OCI-LY3 (cell line): Measurements from ENCODE around the gene DDAH2.
"Not testable (repeated sequence)": the region's sequence is repeated elsewhere in the genome, so short reads cannot be mapped to it uniquely, and the experiment has no call there.

Experiments used
- H2AFZ ChIP-seq: fragments of 200-600, 300-600 bp; shearing (Covaris generic); 2 replicates; pipeline ENCODE4 v1.6.0; 2014; ENCODE audit warnings: antibody characterized with exemption, low read depth, low read length
- H3K27ac ChIP-seq: fragments of 200-600, 300-600 bp; sonication (generic); 2 replicates; pipeline ENCODE4 v1.5.1; 2014; ENCODE audit warnings: mild to moderate bottlenecking, low read length, moderate library complexity, mixed read lengths
- H3K27me3 ChIP-seq: fragments of 200-600, 300-600 bp; sonication (generic); 2 replicates; pipeline ENCODE4 v1.6.1; 2014; ENCODE audit warnings: low read depth, low read length, mixed read lengths
- H3K36me3 ChIP-seq: fragments of 200-600, 300-600 bp; sonication (generic); replicated peaks from 2 replicates; pipeline ENCODE3; 2014; ENCODE audit warnings: low read depth, low read length, mixed read lengths
- H3K4me1 ChIP-seq: fragments of 300-600, 200-600 bp; sonication (generic); 2 replicates; pipeline ENCODE4 v1.6.1; 2014; ENCODE audit warnings: low read length, mixed read lengths
- H3K4me2 ChIP-seq: fragments of 200-600, 300-600 bp; sonication (generic); 2 replicates; pipeline ENCODE4 v1.6.1; 2014; ENCODE audit warnings: low read length, mixed read lengths
- H3K4me3 ChIP-seq: fragments of 300-600, 200-600 bp; sonication (generic); 2 replicates; pipeline ENCODE4 v1.5.1; 2014; ENCODE audit warnings: antibody characterized with exemption, mild to moderate bottlenecking, low read length, moderate library complexity
- H3K79me2 ChIP-seq: fragments of 300-600, 200-600 bp; shearing (Covaris generic); 2 replicates; pipeline ENCODE4 v1.6.1; 2014; ENCODE audit warnings: mild to moderate bottlenecking, low read length, mixed read lengths
- H3K9ac ChIP-seq: fragments of 300-600, 200-600 bp; shearing (Covaris generic); 2 replicates; pipeline ENCODE4 v1.6.0; 2014; ENCODE audit warnings: mild to moderate bottlenecking, low read length, moderate library complexity
- H3K9me3 ChIP-seq: fragments of 200-600, 300-600 bp; shearing (Covaris generic); 2 replicates; pipeline ENCODE4 v1.6.1; 2014; ENCODE audit warnings: low read length, mixed read lengths; ENCODE audit not compliant: insufficient read depth
- H4K20me1 ChIP-seq: fragments of 200-600, 300-600 bp; sonication (generic); 2 replicates; pipeline ENCODE4 v1.6.1; 2016; ENCODE audit warnings: low read length, mixed read lengths; ENCODE audit not compliant: insufficient read depth
- CTCF ChIP-seq: fragments of 200-600, 300-600 bp; sonication (generic); IDR thresholded peaks from 2 replicates; pipeline ENCODE4 v1.5.1; 2014; ENCODE audit warnings: antibody characterized with exemption, low read length, low read depth
- EZH2phosphoT487 ChIP-seq: fragments of 200-600 bp; shearing (Covaris generic); IDR thresholded peaks from 2 replicates; pipeline ENCODE4 v1.6.1; 2018; ENCODE audit warnings: antibody characterized with exemption, mixed run types, low read depth

The DDAH2 gene

DNA sequence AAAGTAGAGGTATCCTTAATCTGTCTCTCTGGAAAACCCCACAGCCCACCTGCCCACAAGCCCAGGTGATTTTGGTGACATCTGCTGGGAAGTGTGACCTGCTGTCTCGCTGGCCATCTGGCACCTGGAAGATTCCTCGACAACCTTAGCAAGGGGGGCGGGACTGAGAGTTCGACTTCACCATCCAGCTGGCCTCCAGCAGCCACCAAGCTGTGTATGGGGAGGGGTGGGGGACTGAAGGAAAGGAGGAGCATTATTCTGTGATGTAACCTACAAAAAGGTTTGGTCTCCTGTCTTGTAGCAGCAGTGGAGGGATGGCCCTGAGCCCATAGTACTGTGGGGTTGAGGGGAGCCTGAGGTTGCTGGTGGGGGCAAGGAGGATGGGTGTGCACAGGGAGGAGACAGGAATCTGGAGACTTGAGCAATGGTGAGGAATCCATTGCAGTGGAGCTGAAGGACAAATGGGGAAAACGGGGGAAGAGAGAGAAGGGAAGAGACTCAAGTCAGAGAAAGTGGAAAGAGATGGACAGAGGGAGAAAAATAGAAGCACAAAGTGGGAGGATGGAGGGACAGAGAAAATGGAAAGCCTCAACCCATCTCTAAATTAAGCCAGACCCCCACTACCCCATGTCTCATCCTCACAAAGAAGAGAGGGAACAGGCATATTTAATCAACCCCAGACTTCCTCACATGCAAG is 18.4 kb downstream of the DDAH2 start:
- no peaks in the 10 kb centered on the region for H3K9me3 ChIP-seq
- TF ChIP-seq CTCF (no peak), EZH2phosphoT487 (no peak)
- H3K27ac ChIP-seq, result no peak overlapping the region
- H2AFZ ChIP-seq, result no peak overlapping the region
- H3K4me3 ChIP-seq, result no peak overlapping the region
- H3K79me2 ChIP-seq, result no peaks in the 10 kb centered on the region
- no peak overlapping the region for H3K4me2 ChIP-seq
- H3K4me1 ChIP-seq, result peaks cover 6% of the 10 kb centered on the region
- no peaks in the 10 kb centered on the region for H3K27me3 ChIP-seq
- H3K9ac ChIP-seq, result no peak overlapping the region
- no peaks in the 10 kb centered on the region for H4K20me1 ChIP-seq
- no peaks in the 10 kb centered on the region for H3K36me3 ChIP-seq

DNA sequence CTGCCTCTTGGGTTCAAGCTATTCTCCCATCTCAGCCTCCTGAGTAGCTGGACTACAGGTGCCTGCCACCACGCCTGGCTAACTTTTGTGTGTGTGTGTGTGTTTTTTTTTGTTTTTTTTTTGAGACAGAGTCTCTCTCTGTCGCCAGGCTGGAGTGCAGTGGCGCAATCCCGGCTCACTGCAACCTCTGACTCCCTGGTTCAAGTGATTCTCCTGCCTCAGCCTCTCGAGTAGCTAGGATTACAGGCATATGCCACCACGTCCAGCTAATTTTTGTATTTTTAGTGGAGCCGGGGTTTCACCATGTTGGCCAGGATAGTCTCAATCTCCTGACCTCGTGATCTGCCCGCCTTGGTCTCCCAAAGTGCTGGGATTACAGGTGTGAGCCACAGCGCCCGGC is 19.9 kb downstream of the DDAH2 start:
- not testable (repeated sequence) for H3K9ac ChIP-seq, H2AFZ ChIP-seq, H3K9me3 ChIP-seq, H3K4me3 ChIP-seq, H3K79me2 ChIP-seq, H3K27me3 ChIP-seq, H3K36me3 ChIP-seq, H4K20me1 ChIP-seq, H3K27ac ChIP-seq, H3K4me1 ChIP-seq, H3K4me2 ChIP-seq

DNA sequence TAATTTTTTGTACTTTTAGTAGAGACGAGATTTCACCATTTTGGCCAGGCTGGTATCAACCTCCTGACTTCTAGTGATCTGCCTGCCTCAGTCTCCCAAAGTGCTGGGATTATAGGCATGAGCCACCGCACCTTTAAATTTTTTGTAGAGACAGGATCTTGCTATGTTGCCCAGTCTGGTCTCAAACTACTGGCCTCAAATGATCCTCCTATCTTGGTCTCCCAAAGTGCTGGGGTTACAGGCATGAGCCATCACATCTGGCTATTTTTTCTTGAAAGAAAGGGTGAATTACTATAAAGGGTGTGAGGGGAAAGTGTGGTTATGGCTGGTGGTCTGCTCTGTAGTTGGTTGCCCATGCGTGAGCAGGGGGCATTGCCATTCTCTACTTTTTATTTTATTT is 20.9 kb downstream of the DDAH2 start:
- no peak overlapping the region for H3K4me3 ChIP-seq
- H3K36me3 ChIP-seq, result no peaks in the 10 kb centered on the region
- H3K4me2 ChIP-seq, result no peak overlapping the region
- H4K20me1 ChIP-seq, result no peaks in the 10 kb centered on the region
- no peaks in the 10 kb centered on the region for H3K27me3 ChIP-seq
- no peak overlapping the region for H2AFZ ChIP-seq
- H3K9me3 ChIP-seq, result no peaks in the 10 kb centered on the region
- H3K27ac ChIP-seq, result no peak overlapping the region
- no peak overlapping the region for H3K9ac ChIP-seq
- no peak for TF ChIP-seq EZH2phosphoT487
- no peak for TF ChIP-seq CTCF
- H3K4me1 ChIP-seq, result peaks cover 9% of the 10 kb centered on the region
- H3K79me2 ChIP-seq, result no peaks in the 10 kb centered on the region

DNA sequence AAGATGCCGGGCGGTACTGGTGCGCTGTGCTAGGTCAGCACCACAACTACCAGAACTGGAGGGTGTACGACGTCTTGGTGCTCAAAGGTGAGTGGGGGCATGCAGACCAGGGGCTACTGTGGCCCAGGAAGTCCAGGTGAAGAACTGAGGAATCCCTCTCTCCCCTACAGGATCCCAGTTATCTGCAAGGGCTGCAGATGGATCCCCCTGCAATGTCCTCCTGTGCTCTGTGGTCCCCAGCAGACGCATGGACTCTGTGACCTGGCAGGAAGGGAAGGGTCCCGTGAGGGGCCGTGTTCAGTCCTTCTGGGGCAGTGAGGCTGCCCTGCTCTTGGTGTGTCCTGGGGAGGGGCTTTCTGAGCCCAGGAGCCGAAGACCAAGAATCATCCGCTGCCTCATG is 21.4 kb downstream of the DDAH2 start:
- H3K79me2 ChIP-seq, result peaks cover 3% of the 10 kb centered on the region; the same call in 1 of the 2 replicates
- no peak overlapping the region for H3K27ac ChIP-seq
- H3K4me3 ChIP-seq, result no peak overlapping the region
- H3K36me3 ChIP-seq, result no peaks in the 10 kb centered on the region
- H4K20me1 ChIP-seq, result no peaks in the 10 kb centered on the region
- H3K9me3 ChIP-seq, result no peaks in the 10 kb centered on the region
- H3K27me3 ChIP-seq, result no peaks in the 10 kb centered on the region
- TF ChIP-seq EZH2phosphoT487 (no peak), CTCF (no peak)
- no peak overlapping the region for H2AFZ ChIP-seq
- no peak overlapping the region for H3K4me2 ChIP-seq
- no peak overlapping the region for H3K9ac ChIP-seq
- H3K4me1 ChIP-seq, result peaks cover 9% of the 10 kb centered on the region

DNA sequence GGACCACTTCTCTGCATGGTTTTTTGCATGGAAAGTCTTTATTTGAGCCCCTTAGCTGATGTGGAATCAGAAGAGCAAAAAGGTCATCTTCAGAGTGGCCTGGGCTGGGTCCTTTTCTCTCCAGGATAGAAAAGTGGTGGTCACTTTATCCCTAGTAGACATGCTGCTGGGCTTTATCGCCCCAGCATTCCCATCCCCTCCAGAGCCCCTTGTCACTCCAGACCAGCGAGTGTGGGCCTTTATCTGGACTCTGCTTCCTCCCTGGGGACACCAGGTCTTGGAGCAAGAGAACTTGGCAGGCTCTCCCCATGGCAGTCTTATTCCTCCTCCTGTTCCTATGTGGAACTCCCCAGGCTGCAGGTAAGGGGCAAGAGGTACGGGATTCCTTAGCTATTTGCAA is 22.5 kb downstream of the DDAH2 start, which contains the start of gene LY6G6F:
LY6G6F (plus strand) TSS at position 268 of the 400 bp plus-strand sequence; CDS start at position 309, 41 bp downstream.
- H3K79me2 ChIP-seq, result peaks cover 14% of the 10 kb centered on the region
- no peak within 1 kb of the TSS for H3K4me3 ChIP-seq
- H3K27me3 ChIP-seq, result no peaks in the 10 kb centered on the region
- peaks cover 17% of the 10 kb centered on the region for H3K4me1 ChIP-seq
- H2AFZ ChIP-seq, result no peak within 1 kb of the TSS
- no peaks in the 10 kb centered on the region for H3K36me3 ChIP-seq
- no peak within 1 kb of the TSS for H3K9ac ChIP-seq
- H4K20me1 ChIP-seq, result no peaks in the 10 kb centered on the region
- H3K4me2 ChIP-seq, result no peak within 1 kb of the TSS
- TF ChIP-seq CTCF, result no peak
- no peak for TF ChIP-seq EZH2phosphoT487
- no peak within 1 kb of the TSS for H3K27ac ChIP-seq
- H3K9me3 ChIP-seq, result no peaks in the 10 kb centered on the region
